Measurements from ENCODE around the gene KLK11.

Gene KLK11

DNA sequence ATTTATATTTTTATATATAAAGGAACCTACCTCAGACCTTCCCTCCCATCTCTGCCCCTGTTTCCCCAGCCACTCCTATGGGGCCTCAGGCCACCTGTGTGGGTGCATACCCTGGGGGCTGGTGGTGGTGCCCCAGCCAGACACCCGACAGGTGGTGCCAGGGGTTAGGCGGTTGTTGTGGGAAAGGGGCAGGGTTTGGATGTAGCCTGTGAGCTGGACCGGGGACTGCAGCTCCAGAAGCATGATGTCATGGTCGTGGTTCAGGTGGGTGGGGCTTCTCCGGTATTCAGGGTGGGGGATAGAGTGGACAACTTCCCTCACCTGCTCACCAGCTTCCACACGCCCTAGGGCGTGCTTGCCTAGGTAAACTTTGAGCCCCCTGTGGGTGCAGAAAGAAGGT, 33.3 kb upstream of the KLK11 start:
- Histone ChIP-seq H3K27me3 (ENCODE audit: control insufficient read depth, insufficient read depth, low read length) (no peaks in the 10 kb centered on the region), H3K4me1 (ENCODE audit: control insufficient read depth, insufficient read depth, low read length) (no peaks in the 10 kb centered on the region), H3K9me3 (ENCODE audit: control insufficient read depth, insufficient read depth, low read length) (no peaks in the 10 kb centered on the region), H3K27ac (ENCODE audit: low read length) (no peak overlapping the region), H3K36me3 (ENCODE audit: control insufficient read depth, insufficient read depth, low read length) (no peaks in the 10 kb centered on the region), H3K4me3 (ENCODE audit: low read length) (no peak overlapping the region)
- DNase-seq (ENCODE audit: low read depth, low spot score): no peak
- no CpG with 5 or more reads among the region's 7 CpGs for WGBS (ENCODE audit: insufficient coverage, insufficient read length)

DNA sequence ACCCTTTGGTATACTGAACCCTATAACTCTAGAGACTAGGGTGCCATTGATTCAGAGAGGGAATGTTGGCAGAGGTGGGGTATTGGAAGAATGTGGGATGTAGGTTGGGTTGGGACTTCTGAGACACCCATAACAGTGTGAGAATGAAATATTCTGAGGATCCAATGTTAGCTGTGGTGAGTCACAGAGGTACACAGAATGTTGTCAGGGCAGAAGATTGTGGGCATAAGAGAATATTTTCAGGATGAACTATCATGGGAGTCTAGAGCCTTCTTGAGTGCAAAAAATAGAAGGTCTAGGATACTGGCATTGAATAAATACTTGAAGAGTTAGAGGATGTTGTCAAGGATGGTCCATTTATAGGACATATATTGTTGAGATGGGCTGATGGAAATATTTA, 29.4 kb upstream of the KLK11 start:
- Histone ChIP-seq H3K4me1 (ENCODE audit: control insufficient read depth, insufficient read depth, low read length) (no peaks in the 10 kb centered on the region), H3K4me3 (ENCODE audit: low read length) (no peak overlapping the region), H3K9me3 (ENCODE audit: control insufficient read depth, insufficient read depth, low read length) (no peaks in the 10 kb centered on the region), H3K27me3 (ENCODE audit: control insufficient read depth, insufficient read depth, low read length) (no peaks in the 10 kb centered on the region), H3K36me3 (ENCODE audit: control insufficient read depth, insufficient read depth, low read length) (no peaks in the 10 kb centered on the region), H3K27ac (ENCODE audit: low read length) (no peak overlapping the region)
- no peak for DNase-seq (ENCODE audit: low read depth, low spot score)

DNA sequence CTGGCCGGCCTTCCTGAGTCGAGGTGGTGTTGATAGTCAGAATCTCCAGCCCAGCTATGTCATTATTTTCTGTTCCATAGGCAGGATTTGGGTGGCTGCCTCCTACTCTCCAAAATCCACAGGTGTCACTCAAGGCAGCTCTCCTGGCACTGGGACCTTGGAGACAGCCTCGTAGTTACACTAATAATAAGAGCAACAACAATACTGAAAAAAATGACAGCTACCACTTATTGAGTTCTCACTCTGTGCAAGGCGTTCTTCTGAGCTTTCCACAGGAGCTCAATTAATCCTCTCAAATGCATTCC, 20.6 kb upstream of the KLK11 start:
- Histone ChIP-seq H3K27me3 (ENCODE audit: control insufficient read depth, insufficient read depth, low read length) (no peaks in the 10 kb centered on the region), H3K27ac (ENCODE audit: low read length) (no peak overlapping the region), H3K36me3 (ENCODE audit: control insufficient read depth, insufficient read depth, low read length) (no peaks in the 10 kb centered on the region), H3K4me3 (ENCODE audit: low read length) (no peak overlapping the region), H3K9me3 (ENCODE audit: control insufficient read depth, insufficient read depth, low read length) (no peaks in the 10 kb centered on the region), H3K4me1 (ENCODE audit: control insufficient read depth, insufficient read depth, low read length) (peaks cover 6% of the 10 kb centered on the region)
- no peak for DNase-seq (ENCODE audit: low read depth, low spot score)
- WGBS (ENCODE audit: insufficient coverage, insufficient read length): no CpG with 5 or more reads among the region's 4 CpGs

- H3K4me1 ChIP-seq (ENCODE audit: control insufficient read depth, insufficient read depth, low read length): peaks cover 6% of the 10 kb centered on the region
- no peak for DNase-seq (ENCODE audit: low read depth, low spot score)
- no peaks in the 10 kb centered on the region for H3K36me3 ChIP-seq (ENCODE audit: control insufficient read depth, insufficient read depth, low read length)
- H3K27ac ChIP-seq (ENCODE audit: low read length): no peak overlapping the region
- WGBS (ENCODE audit: insufficient coverage, insufficient read length): no CpG with 5 or more reads among the region's 11 CpGs
- H3K4me3 ChIP-seq (ENCODE audit: low read length): no peak overlapping the region
- H3K27me3 ChIP-seq (ENCODE audit: control insufficient read depth, insufficient read depth, low read length): no peaks in the 10 kb centered on the region
- H3K9me3 ChIP-seq (ENCODE audit: control insufficient read depth, insufficient read depth, low read length): no peaks in the 10 kb centered on the region
Measured at GRCh38 chr19:51044327-51044726, 17.9 kb upstream of the KLK11 start.

DNA sequence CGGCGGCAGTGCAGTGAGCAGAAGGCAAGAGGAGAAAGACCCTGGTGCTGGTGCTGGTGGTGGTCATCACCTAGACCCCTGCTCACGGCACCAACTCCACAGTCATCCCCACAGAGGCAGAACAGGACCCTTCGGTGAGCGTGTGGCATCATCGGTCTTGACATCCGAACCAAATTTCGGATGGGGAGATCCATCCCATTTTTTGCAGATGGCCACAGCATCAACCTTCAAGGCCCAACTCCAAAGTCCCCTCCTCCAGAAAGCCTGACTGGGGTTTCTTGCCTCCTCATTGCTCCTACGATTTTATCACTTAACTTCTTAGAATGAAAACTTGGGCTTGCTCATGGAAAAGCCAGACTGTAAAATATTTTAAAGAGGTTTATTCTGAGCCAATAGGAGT, 17.1 kb upstream of the KLK11 start:
- Histone ChIP-seq H3K27me3 (ENCODE audit: control insufficient read depth, insufficient read depth, low read length) (no peaks in the 10 kb centered on the region), H3K4me3 (ENCODE audit: low read length) (no peak overlapping the region), H3K9me3 (ENCODE audit: control insufficient read depth, insufficient read depth, low read length) (no peaks in the 10 kb centered on the region), H3K4me1 (ENCODE audit: control insufficient read depth, insufficient read depth, low read length) (peaks cover 6% of the 10 kb centered on the region), H3K27ac (ENCODE audit: low read length) (no peak overlapping the region), H3K36me3 (ENCODE audit: control insufficient read depth, insufficient read depth, low read length) (no peaks in the 10 kb centered on the region)
- WGBS (ENCODE audit: insufficient coverage, insufficient read length): no CpG with 5 or more reads among the region's 9 CpGs
- DNase-seq (ENCODE audit: low read depth, low spot score): no peak

DNA sequence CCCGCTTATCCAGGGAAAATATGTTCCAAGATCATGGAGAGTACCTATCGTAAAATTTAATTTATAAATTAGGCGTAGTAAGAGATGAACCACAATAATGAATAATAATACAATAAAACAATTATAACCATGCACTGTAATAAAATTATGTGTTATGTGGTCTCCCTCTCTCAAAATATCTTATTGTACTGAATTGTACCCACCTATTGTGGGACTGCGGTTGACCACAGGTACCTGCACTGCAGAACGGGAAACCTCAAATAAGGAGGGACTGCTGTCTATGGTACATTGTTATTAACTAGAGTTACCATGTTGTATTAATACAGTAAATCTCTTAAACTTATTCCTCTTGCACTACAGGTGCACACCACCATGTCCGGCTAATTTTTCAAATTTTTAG, 13.7 kb upstream of the KLK11 start:
- WGBS (ENCODE audit: insufficient coverage, insufficient read length): no CpG with 5 or more reads among the region's 6 CpGs
- no peaks in the 10 kb centered on the region for H3K9me3 ChIP-seq (ENCODE audit: control insufficient read depth, insufficient read depth, low read length)
- no peaks in the 10 kb centered on the region for H3K36me3 ChIP-seq (ENCODE audit: control insufficient read depth, insufficient read depth, low read length)
- no peak overlapping the region for H3K4me3 ChIP-seq (ENCODE audit: low read length)
- H3K27me3 ChIP-seq (ENCODE audit: control insufficient read depth, insufficient read depth, low read length): no peaks in the 10 kb centered on the region
- no peak for DNase-seq (ENCODE audit: low read depth, low spot score)
- H3K4me1 ChIP-seq (ENCODE audit: control insufficient read depth, insufficient read depth, low read length): peaks cover 1% of the 10 kb centered on the region; the same call in 1 of the 2 replicates
- H3K27ac ChIP-seq (ENCODE audit: low read length): no peak overlapping the region

GRCh38 chr19:51036519-51036918, 10.1 kb upstream of the KLK11 start:
- H3K4me1 ChIP-seq (ENCODE audit: control insufficient read depth, insufficient read depth, low read length): no peaks in the 10 kb centered on the region
- no CpG with 5 or more reads among the region's 9 CpGs for WGBS (ENCODE audit: insufficient coverage, insufficient read length)
- no peaks in the 10 kb centered on the region for H3K36me3 ChIP-seq (ENCODE audit: control insufficient read depth, insufficient read depth, low read length)
- no peak overlapping the region for H3K27ac ChIP-seq (ENCODE audit: low read length)
- H3K9me3 ChIP-seq (ENCODE audit: control insufficient read depth, insufficient read depth, low read length): no peaks in the 10 kb centered on the region
- H3K4me3 ChIP-seq (ENCODE audit: low read length): no peak overlapping the region
- no peak for DNase-seq (ENCODE audit: low read depth, low spot score)
- no peaks in the 10 kb centered on the region for H3K27me3 ChIP-seq (ENCODE audit: control insufficient read depth, insufficient read depth, low read length)

GRCh38 chr19:51034704-51035103, 8.3 kb upstream of the KLK11 start, which contains the start of gene KLK12:
Gene KLK12, minus strand, starts transcription at chr19:51035002. Its CDS starts 381 bp downstream, at chr19:51034621.
- WGBS (ENCODE audit: insufficient coverage, insufficient read length): no CpG with 5 or more reads among the region's 11 CpGs
- Histone ChIP-seq H3K4me3 (ENCODE audit: low read length) (no peak within 1 kb of the TSS), H3K9me3 (ENCODE audit: control insufficient read depth, insufficient read depth, low read length) (no peaks in the 10 kb centered on the region), H3K27me3 (ENCODE audit: control insufficient read depth, insufficient read depth, low read length) (no peaks in the 10 kb centered on the region), H3K4me1 (ENCODE audit: control insufficient read depth, insufficient read depth, low read length) (no peaks in the 10 kb centered on the region), H3K27ac (ENCODE audit: low read length) (no peak within 1 kb of the TSS), H3K36me3 (ENCODE audit: control insufficient read depth, insufficient read depth, low read length) (no peaks in the 10 kb centered on the region)
- no peak for DNase-seq (ENCODE audit: low read depth, low spot score)

DNA sequence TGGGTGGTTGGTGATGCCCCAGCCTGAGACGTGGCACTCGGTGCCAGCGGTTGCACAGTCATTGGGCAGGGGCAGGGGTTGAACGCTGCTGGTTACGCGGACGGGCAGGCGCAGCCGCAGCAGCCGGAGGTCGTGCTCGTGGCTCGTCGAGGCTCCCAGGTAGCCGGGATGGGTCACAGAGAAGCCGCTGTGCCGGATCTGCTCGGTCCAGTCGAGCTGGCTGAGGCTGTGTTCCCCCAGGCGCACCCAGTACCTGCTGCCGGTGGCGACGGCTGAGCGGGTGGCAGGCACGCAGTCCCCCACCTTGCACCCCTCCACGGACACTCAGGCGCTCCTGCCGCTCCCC, 5.4 kb upstream of the KLK11 start:
- no peaks in the 10 kb centered on the region for H3K36me3 ChIP-seq (ENCODE audit: control insufficient read depth, insufficient read depth, low read length)
- WGBS (ENCODE audit: insufficient coverage, insufficient read length): no CpG with 5 or more reads among the region's 28 CpGs
- no peak for DNase-seq (ENCODE audit: low read depth, low spot score)
- no peak overlapping the region for H3K4me3 ChIP-seq (ENCODE audit: low read length)
- H3K27ac ChIP-seq (ENCODE audit: low read length): no peak overlapping the region
- H3K27me3 ChIP-seq (ENCODE audit: control insufficient read depth, insufficient read depth, low read length): no peaks in the 10 kb centered on the region
- H3K4me1 ChIP-seq (ENCODE audit: control insufficient read depth, insufficient read depth, low read length): no peaks in the 10 kb centered on the region; the same call in 1 of the 2 replicates
- no peaks in the 10 kb centered on the region for H3K9me3 ChIP-seq (ENCODE audit: control insufficient read depth, insufficient read depth, low read length)

DNA sequence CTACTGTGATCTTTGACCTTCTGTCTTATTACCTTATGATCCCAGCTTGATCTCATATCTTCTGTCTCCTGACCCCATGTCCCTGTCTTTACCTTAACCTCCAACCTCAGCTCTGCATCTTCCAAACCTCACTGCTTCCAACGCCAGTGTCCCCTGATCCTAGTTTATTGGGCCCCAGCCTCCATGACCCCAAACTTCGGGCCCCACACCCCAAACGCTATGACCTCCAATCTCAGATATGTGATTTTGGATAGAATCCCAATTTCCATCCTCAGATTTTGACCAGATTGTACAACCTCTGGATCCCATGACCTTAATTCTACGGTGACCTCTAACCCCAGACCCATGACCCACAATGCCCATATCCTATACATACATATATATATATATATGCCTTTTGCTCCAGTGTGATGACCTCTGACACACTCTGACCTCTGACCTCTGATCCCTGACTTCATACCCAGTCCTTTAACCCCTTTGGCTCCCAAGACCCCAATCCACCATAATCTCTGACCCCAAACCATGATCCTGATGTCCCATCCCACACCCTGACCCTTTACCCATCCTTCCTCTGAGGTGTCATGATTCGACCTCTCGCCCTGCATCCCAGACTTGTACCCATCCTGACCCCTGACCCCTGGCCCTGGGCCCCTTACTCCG, 4.9 kb upstream of the KLK11 start:
- no peaks in the 10 kb centered on the region for H3K27me3 ChIP-seq (ENCODE audit: control insufficient read depth, insufficient read depth, low read length)
- WGBS (ENCODE audit: insufficient coverage, insufficient read length): no CpG with 5 or more reads among the region's 7 CpGs
- no peaks in the 10 kb centered on the region; the same call in 1 of the 2 replicates for H3K4me1 ChIP-seq (ENCODE audit: control insufficient read depth, insufficient read depth, low read length)
- H3K27ac ChIP-seq (ENCODE audit: low read length): no peak overlapping the region
- H3K36me3 ChIP-seq (ENCODE audit: control insufficient read depth, insufficient read depth, low read length): no peaks in the 10 kb centered on the region
- no peak overlapping the region for H3K4me3 ChIP-seq (ENCODE audit: low read length)
- no peaks in the 10 kb centered on the region for H3K9me3 ChIP-seq (ENCODE audit: control insufficient read depth, insufficient read depth, low read length)
- no peak for DNase-seq (ENCODE audit: low read depth, low spot score)

DNA sequence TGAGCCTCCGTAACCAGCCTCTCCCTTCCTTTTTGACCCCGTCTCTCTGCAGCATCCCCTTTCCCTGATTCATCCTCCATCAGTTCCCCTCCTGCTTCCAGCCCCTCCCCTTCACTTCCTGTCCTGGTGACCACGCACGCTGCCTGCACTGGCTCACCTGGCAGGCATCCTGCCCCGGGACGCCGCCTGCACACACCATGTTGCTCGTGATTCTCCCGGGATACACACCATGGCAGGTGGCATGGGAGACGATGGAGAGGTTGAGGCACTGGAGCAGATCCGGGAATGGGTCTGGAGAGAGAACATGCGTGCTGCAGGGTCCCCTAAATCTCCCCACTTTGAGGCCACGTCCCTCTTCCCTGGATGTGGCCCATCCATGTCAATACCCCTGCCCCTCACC, 4.2 kb upstream of the KLK11 start:
- H3K27me3 ChIP-seq (ENCODE audit: control insufficient read depth, insufficient read depth, low read length): no peaks in the 10 kb centered on the region
- DNase-seq (ENCODE audit: low read depth, low spot score): no peak
- no CpG with 5 or more reads among the region's 13 CpGs for WGBS (ENCODE audit: insufficient coverage, insufficient read length)
- H3K9me3 ChIP-seq (ENCODE audit: control insufficient read depth, insufficient read depth, low read length): no peaks in the 10 kb centered on the region
- no peaks in the 10 kb centered on the region for H3K36me3 ChIP-seq (ENCODE audit: control insufficient read depth, insufficient read depth, low read length)
- peaks cover 2% of the 10 kb centered on the region; the same call in 1 of the 2 replicates for H3K4me1 ChIP-seq (ENCODE audit: control insufficient read depth, insufficient read depth, low read length)
- no peak overlapping the region for H3K4me3 ChIP-seq (ENCODE audit: low read length)
- H3K27ac ChIP-seq (ENCODE audit: low read length): no peak overlapping the region

All from iPS DF 6.9 (cell line).